Kidney epithelial cell (primary cell): Measurements from ENCODE around the gene RAMP3. TPM values are rescaled to one million over a fixed set of nuclear protein-coding genes. Genes with fewer than 3 reads are reported as not detected.
"Not testable (repeated sequence)": the region's sequence is repeated elsewhere in the genome, so short reads cannot be mapped to it uniquely, and the experiment has no call there.

Experiments
- DNase-seq: peaks from one replicate; pipeline ENCODE4 v3.0.0-alpha.2; 2010; ENCODE audit warnings: low read depth
- H3K27me3 ChIP-seq: 2 replicates; pipeline ENCODE4 v1.6.0; 2011; ENCODE audit warnings: low read length; ENCODE audit not compliant: control insufficient read depth, insufficient read depth
- H3K36me3 ChIP-seq: 2 replicates; pipeline ENCODE4 v1.5.1; 2011; ENCODE audit warnings: low read length; ENCODE audit not compliant: control insufficient read depth, insufficient read depth
- H3K4me3 ChIP-seq: 2 replicates; pipeline ENCODE4 v1.5.1; 2011; ENCODE audit warnings: low read depth, mild to moderate bottlenecking, control low read depth, low read length
- total RNA-seq: library from RNA; depleted of rRNA; stranded (reverse); fragments of >200 nt; gene quantifications from 2 replicates; pipeline ENCODE4 v1.2.3, GENCODE V29; 2015
- TF ChIP-seq, protein P1 (sequence below): IDR thresholded peaks from 2 replicates; pipeline ENCODE4 v1.5.1; 2011; ENCODE audit warnings: mild to moderate bottlenecking, moderate library complexity, low read length, control low read depth, inconsistent platforms; ENCODE audit not compliant: insufficient read depth, poor library complexity, severe bottlenecking

The RAMP3 gene
- total RNA-seq, 1 donor from 2014 or later, result not detected

DNA sequence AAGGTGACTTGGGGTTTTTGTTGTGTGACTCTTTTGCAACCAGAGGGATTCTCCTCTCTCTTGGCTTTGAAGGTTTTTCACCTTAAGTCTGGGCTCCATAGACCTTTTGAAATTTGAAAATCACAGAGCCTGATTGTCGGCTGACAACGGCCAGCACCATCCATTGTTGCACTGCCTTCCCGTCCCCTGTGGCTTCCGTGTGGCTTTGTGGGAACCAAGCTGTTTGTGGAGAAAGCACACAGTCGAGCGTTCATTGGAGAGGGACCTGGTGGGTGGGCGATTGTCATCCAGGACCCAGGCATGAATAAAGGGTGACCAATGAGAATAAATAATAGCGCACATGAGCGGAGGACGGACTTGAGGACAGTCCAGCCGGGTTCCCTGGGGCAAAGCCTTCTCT, 7.4 kb upstream of the RAMP3 start:
- Histone ChIP-seq H3K4me3 (no peak overlapping the region), H3K27me3 (peaks cover 17% of the 10 kb centered on the region), H3K36me3 (no peaks in the 10 kb centered on the region)
- TF ChIP-seq, protein P1, sequence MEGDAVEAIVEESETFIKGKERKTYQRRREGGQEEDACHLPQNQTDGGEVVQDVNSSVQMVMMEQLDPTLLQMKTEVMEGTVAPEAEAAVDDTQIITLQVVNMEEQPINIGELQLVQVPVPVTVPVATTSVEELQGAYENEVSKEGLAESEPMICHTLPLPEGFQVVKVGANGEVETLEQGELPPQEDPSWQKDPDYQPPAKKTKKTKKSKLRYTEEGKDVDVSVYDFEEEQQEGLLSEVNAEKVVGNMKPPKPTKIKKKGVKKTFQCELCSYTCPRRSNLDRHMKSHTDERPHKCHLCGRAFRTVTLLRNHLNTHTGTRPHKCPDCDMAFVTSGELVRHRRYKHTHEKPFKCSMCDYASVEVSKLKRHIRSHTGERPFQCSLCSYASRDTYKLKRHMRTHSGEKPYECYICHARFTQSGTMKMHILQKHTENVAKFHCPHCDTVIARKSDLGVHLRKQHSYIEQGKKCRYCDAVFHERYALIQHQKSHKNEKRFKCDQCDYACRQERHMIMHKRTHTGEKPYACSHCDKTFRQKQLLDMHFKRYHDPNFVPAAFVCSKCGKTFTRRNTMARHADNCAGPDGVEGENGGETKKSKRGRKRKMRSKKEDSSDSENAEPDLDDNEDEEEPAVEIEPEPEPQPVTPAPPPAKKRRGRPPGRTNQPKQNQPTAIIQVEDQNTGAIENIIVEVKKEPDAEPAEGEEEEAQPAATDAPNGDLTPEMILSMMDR, result no peak
- no peak for DNase-seq

DNA sequence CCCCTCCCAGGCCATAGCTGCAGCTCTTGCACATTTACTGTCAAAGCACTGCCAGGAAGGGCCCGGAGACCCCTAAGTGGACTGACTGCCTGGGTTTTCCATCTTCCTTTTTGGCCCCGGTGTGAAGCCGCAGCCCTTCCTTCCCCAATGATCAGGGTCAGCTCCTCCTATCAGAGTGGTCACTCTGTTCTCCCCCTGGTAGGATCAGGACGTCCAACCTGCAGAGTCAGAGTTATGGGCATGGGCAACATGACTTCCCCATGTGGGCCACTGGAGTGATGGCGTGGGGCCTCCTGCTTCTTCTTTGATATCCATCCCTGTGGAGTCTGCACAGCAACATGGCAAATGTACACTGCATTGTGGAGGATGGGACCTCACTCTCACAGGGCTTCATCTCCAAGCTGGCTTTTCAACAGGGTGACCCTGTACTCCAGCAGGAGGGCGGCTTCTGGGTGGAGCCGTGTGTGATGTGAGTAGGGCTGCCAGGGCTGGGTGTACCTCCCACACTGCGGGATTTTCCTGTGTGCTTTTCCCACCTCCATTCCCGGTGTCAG, 6.4 kb upstream of the RAMP3 start:
- Histone ChIP-seq H3K27me3 (peaks cover 20% of the 10 kb centered on the region), H3K36me3 (no peaks in the 10 kb centered on the region), H3K4me3 (no peak overlapping the region)
- TF ChIP-seq, protein P1, result no peak
- no peak for DNase-seq

DNA sequence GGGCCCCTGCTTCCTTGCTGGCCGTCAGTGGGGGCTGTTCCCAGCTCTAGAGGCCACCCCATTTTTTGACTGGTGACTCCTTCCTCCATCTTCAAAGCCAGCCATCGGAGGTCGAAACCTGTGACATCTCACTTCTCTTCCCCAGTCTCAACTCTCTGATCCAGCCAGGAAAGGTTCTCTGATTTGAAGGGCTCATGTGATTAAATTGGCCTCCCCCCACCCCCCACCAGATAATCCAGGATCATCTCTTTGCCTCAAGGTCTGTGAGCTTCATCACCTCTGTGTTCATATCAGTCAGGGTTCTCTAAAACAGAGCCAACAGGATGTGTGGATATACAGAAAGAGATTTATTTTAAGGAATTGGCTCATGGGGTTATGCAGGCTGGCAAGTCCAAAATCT, 5.6 kb upstream of the RAMP3 start:
- Histone ChIP-seq H3K36me3 (no peaks in the 10 kb centered on the region), H3K27me3 (peaks cover 24% of the 10 kb centered on the region), H3K4me3 (no peak overlapping the region)
- TF ChIP-seq, protein P1, result no peak
- DNase-seq, result no peak

DNA sequence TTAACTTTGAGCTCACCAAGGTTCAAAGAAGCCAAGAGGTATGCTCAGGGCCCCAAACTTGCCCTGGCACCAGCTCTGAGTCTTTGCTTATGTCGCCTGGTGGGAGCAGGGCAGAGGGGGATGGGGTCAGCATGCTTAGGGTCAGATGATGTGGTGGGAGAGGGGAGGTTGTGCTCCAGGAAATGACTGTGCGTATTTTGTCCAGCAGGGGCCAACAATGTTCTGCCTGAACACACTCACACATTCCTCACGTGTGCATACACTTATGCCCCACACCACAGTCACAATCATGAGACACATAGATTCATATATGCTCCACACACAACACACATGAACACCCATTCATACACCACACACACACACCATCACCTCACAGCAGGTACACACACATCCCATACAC, 4.4 kb upstream of the RAMP3 start:
- DNase-seq, result no peak
- no peaks in the 10 kb centered on the region for H3K36me3 ChIP-seq
- TF ChIP-seq, protein P1, result no peak
- H3K27me3 ChIP-seq, result peaks cover 31% of the 10 kb centered on the region
- no peak overlapping the region for H3K4me3 ChIP-seq

DNA sequence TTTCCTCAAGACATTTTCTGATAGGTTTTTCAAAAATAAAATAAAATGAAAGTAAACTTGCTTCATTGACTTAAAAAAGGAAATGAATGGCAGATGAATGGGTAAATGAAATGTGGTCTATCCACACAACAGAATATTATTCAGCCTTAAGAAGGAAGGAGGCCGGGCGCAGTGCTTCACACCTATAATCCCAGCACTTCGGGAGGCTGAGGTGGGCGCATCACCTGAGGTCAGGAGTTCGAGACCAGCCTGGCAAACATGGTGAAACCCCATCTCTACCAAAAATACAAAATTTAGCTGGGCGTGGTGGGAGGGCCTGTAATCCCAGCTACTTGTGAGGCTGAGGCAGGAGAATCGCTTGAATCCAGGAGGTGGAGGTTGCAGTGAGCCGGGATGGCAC, 3.7 kb upstream of the RAMP3 start:
- not testable (repeated sequence) for DNase-seq, H3K4me3 ChIP-seq, H3K36me3 ChIP-seq
- H3K27me3 ChIP-seq, result peaks cover 32% of the 10 kb centered on the region

DNA sequence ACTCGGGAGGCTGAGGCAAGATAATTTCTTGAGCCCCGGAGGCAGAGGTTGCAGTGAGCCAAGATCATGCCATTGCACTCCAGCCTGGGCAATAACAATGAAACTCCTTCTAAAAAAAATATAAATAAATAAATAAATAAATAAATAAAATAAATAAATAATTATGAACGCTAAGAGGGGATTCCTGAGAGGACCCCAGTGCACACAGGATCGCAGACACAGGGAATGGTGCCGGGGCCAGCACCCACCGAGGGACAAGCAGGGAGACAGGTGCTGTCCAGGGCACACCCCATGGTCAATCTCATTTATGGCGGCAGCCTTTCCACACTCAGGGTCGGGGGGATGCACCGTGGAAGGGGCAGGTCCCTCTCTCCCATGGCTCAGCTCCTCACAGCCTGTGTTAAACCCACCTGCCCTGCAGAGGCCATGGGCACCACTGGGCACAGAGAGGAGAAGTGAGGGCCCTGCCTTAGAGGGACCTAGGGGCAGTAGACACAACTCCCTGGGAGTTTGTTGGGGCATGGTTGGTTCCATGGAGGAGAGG, 2.2 kb upstream of the RAMP3 start:
- TF ChIP-seq, protein P1, result no peak
- Histone ChIP-seq H3K36me3 (no peaks in the 10 kb centered on the region), H3K4me3 (no peak overlapping the region), H3K27me3 (peaks cover 34% of the 10 kb centered on the region)
- DNase-seq, result no peak
